ENCODE data around the gene SLC35F1.

The SLC35F1 gene

GRCh38 chr6:118152524-118152923, 245.5 kb downstream of the SLC35F1 start:
- TF ChIP-seq JUND (IDR thresholded peaks at IDR 0.05; ENCODE audit: low read depth) = no peak
- in situ Hi-C loops (cut with HindIII; ENCODE audit: low pct_unique_long_range_greater_than_20kb, low sequenced_read_pairs) = no loop called here
- no peak for DNase-seq (ENCODE audit: low read depth in 1 of 2, low spot score in 1 of 2)

- no peak for DNase-seq (ENCODE audit: low read depth in 1 of 2, low spot score in 1 of 2)
- no peak for TF ChIP-seq JUND (IDR thresholded peaks at IDR 0.05; ENCODE audit: low read depth)
- in situ Hi-C loops (cut with HindIII; ENCODE audit: low pct_unique_long_range_greater_than_20kb, low sequenced_read_pairs) = no loop called here
These were observed 254.3 kb downstream of the SLC35F1 start for GRCh38 chr6:118161343-118161742.

DNA sequence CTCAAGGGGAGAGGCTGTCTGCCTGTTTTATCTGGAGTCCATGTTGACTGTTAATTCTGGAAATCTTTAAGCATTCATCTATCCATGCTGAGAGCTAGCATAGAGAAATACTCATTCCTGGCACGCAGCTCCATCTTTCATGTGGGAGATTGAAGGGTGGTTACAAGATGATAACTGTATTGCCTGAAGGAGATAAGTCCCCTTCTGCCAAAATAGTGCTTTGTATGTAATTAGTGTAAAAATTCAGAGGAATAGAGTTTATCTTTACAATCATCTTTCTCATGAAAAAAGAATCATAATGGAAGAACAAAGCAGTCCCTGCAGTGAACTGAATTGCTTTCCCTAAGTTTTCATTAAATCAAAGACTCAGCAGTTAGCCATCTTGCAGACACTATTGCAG, 256.5 kb downstream of the SLC35F1 start:
- in situ Hi-C loops (cut with HindIII; ENCODE audit: low pct_unique_long_range_greater_than_20kb, low sequenced_read_pairs) = no loop called here
- TF ChIP-seq JUND (IDR thresholded peaks at IDR 0.05; ENCODE audit: low read depth) = no peak
- no peak for DNase-seq (ENCODE audit: low read depth in 1 of 2, low spot score in 1 of 2)

DNA sequence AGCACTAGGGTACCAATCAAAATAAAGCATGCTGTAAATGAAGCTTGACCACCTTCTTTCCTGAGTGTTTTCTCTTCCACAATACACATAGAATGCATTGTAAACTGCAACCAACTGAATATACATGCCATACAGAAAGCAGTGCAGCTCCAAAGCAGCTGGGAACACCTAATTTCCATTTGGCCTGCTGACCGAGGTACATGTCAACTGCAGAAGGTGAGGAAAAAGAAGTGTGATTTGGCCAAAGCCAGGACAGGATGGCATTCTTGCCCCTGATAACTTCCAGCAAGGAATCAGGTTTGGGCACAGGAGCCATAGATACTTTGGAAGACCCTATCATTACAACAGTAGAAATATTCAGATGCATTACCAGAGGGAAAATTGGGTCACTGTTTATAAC, 258.4 kb downstream of the SLC35F1 start:
- in situ Hi-C loops (cut with HindIII; ENCODE audit: low pct_unique_long_range_greater_than_20kb, low sequenced_read_pairs) = no loop called here
- no peak for DNase-seq (ENCODE audit: low read depth in 1 of 2, low spot score in 1 of 2)
- TF ChIP-seq JUND (IDR thresholded peaks at IDR 0.05; ENCODE audit: low read depth) = no peak

- TF ChIP-seq JUND (IDR thresholded peaks at IDR 0.05; ENCODE audit: low read depth) = no peak
- in situ Hi-C loops (cut with HindIII; ENCODE audit: low pct_unique_long_range_greater_than_20kb, low sequenced_read_pairs) = no loop called here
- DNase-seq (ENCODE audit: low read depth in 1 of 2, low spot score in 1 of 2) = no peak
These were observed 261.4 kb downstream of the SLC35F1 start for GRCh38 chr6:118168421-118168820.

- DNase-seq (ENCODE audit: low read depth in 1 of 2, low spot score in 1 of 2) = no peak
- in situ Hi-C loops (cut with HindIII; ENCODE audit: low pct_unique_long_range_greater_than_20kb, low sequenced_read_pairs) = no loop called here
- TF ChIP-seq JUND (IDR thresholded peaks at IDR 0.05; ENCODE audit: low read depth) = no peak
These were observed 264.8 kb downstream of the SLC35F1 start for GRCh38 chr6:118171852-118172251.

DNA sequence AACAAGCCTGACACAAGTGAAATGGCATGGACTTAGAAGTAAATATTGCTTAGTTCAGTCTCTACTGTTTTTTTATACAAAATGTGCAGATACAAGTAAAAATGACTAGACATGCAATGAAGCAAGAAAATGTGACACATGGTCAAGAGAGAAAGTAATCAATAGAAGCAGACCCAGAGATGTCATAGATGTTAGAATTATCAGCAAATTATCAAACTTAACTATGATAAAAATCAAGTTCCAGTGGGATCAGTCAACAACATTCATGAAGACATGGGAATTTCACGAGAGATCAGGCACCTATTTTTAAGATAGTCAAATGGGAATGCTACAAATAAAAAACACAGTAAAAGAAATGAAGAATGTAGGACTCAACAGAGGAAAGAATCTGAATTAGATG, 267.0 kb downstream of the SLC35F1 start:
- in situ Hi-C loops (cut with HindIII; ENCODE audit: low pct_unique_long_range_greater_than_20kb, low sequenced_read_pairs) = no loop called here
- TF ChIP-seq JUND (IDR thresholded peaks at IDR 0.05; ENCODE audit: low read depth) = no peak
- no peak for DNase-seq (ENCODE audit: low read depth in 1 of 2, low spot score in 1 of 2)

- in situ Hi-C loops (cut with HindIII; ENCODE audit: low pct_unique_long_range_greater_than_20kb, low sequenced_read_pairs) = no loop called here
- DNase-seq (ENCODE audit: low read depth in 1 of 2, low spot score in 1 of 2) = no peak
- TF ChIP-seq JUND (IDR thresholded peaks at IDR 0.05; ENCODE audit: low read depth) = no peak
These were observed 270.7 kb downstream of the SLC35F1 start for GRCh38 chr6:118177720-118178119.

- in situ Hi-C loops (cut with HindIII; ENCODE audit: low pct_unique_long_range_greater_than_20kb, low sequenced_read_pairs) = no loop called here
- no peak for TF ChIP-seq JUND (IDR thresholded peaks at IDR 0.05; ENCODE audit: low read depth)
- DNase-seq (ENCODE audit: low read depth in 1 of 2, low spot score in 1 of 2) = no peak
These were observed 272.0 kb downstream of the SLC35F1 start for GRCh38 chr6:118179048-118179447.

DNA sequence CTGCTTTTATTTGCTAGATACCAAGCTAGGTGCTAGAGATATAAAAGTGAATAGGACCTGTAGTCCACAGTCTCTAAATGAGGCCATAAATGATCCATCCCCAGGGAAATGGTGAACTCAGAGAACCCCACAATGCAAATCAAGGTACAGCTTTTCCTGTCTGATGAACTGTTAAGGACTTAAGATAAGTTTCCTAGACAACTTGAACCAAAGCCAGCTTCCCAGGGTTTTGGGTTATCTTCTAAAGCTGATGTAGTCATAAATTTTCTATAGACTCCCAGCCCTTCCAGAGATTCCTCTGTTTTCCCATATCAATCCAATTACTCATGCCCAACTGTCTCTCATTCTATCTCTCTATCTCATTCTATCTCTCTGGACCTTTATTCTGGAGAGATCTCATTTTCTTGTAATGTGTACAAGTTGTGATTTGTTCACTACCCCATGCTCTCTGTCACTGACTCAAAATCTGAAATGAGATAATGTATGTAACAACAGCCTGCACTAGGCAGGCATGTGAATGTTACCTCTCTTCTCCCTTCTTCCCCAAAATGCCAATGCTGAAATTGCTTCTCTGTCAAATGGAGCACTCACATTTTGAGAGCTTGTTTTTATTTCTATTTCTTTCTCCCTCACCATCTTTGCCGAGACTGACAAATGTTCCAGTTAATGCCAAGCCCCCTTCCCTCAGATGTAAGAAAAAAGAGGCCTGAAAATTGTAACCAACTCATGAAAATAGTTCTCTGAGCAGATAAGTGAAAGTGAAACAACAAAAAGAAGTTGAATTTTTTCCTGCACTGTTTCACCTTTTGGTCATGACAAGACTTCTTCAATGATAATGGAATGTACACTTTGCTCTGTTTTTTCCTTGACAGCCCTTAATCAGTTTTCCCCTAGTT, 279.9 kb downstream of the SLC35F1 start:
- in situ Hi-C loops (cut with HindIII; ENCODE audit: low pct_unique_long_range_greater_than_20kb, low sequenced_read_pairs) = no loop called here
- TF ChIP-seq JUND (IDR thresholded peaks at IDR 0.05; ENCODE audit: low read depth) = no peak
- no peak for DNase-seq (ENCODE audit: low read depth in 1 of 2, low spot score in 1 of 2)

- no peak for DNase-seq (ENCODE audit: low read depth in 1 of 2, low spot score in 1 of 2)
- TF ChIP-seq JUND (IDR thresholded peaks at IDR 0.05; ENCODE audit: low read depth) = no peak
- in situ Hi-C loops (cut with HindIII; ENCODE audit: low pct_unique_long_range_greater_than_20kb, low sequenced_read_pairs) = no loop called here
These were observed 280.6 kb downstream of the SLC35F1 start for GRCh38 chr6:118187568-118188164.

DNA sequence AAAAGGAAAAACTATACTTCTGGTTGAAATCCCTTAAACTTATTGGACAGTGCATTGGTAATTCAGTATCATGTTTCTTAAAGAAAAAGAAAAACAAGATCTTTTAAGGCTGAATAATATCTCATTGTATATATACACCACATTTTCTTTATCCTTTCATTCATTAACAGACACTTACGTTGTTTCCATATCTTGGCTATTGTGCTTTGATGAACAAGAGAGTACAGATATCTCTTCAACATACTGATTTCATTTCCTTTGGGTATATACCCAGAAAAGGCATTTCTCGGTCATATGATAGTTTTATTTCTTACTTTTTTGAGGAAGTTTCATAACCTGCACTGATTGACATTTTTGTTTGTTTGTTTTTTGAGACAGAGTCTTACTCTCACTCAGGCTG, 281.5 kb downstream of the SLC35F1 start:
- in situ Hi-C loops (cut with HindIII; ENCODE audit: low pct_unique_long_range_greater_than_20kb, low sequenced_read_pairs) = no loop called here

DNA sequence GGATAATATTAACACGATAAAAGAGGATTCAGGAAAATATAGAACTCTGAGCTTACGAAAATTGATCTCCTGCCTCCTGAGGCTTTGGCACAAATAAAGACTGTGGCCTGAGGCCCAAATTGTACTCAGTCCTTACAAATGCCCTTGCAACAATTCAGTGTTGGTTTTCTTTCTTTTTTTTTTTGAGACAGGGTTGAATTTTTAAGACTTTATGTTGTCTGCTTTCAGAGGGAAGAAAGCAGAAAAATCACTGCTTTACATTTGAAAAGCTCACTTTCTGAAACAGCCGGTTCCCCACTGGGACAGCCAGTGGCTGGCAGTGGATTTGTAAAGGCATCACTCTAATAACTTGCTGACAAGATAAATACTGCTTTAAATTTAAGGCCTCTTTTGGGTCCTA, 290.5 kb downstream of the SLC35F1 start:
- in situ Hi-C loops (cut with HindIII; ENCODE audit: low pct_unique_long_range_greater_than_20kb, low sequenced_read_pairs) = no loop called here
- no peak for DNase-seq (ENCODE audit: low read depth in 1 of 2, low spot score in 1 of 2)
- TF ChIP-seq JUND (IDR thresholded peaks at IDR 0.05; ENCODE audit: low read depth) = no peak

More for the DNA sequence above, 281.5 kb downstream of the SLC35F1 start:
- TF ChIP-seq JUND (IDR thresholded peaks at IDR 0.05; ENCODE audit: low read depth) = no peak
- DNase-seq (ENCODE audit: low read depth in 1 of 2, low spot score in 1 of 2) = no peak
